HG03066 (cell line): ENCODE measurements around the gene MEGF11.

Experiments
- ATAC-seq: cut with Tn5 transposase; IDR thresholded peaks from one replicate; pipeline ENCODE4 v1.9.1; 2021; ENCODE audit warnings: low read depth; ENCODE audit not compliant: unreplicated experiment

The MEGF11 gene

GRCh38 chr15:66072616-66073361 is 180.8 kb downstream of the MEGF11 start:
- ATAC-seq = no peak

DNA sequence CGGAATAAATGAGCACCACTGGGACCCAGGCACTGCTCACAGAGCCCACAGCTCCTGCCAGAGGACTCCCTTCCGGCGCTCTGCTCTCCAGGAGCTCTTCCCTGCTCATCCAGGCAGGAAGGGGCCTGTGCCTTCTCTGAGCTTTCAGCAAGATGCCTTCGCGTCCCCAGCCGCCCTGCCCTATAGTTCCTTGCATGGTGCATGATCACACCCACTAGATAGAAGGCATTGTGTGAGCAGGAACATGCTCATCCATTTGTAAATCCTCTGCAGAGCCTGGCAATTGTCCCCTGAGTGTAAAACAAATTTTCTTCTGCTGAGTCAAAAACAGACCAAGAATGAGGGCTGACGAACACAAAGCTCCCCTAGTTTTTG is 181.6 kb downstream of the MEGF11 start:
- ATAC-seq = no peak

- ATAC-seq = no peak
These were observed 182.2 kb downstream of the MEGF11 start for GRCh38 chr15:66071160-66071920.

DNA sequence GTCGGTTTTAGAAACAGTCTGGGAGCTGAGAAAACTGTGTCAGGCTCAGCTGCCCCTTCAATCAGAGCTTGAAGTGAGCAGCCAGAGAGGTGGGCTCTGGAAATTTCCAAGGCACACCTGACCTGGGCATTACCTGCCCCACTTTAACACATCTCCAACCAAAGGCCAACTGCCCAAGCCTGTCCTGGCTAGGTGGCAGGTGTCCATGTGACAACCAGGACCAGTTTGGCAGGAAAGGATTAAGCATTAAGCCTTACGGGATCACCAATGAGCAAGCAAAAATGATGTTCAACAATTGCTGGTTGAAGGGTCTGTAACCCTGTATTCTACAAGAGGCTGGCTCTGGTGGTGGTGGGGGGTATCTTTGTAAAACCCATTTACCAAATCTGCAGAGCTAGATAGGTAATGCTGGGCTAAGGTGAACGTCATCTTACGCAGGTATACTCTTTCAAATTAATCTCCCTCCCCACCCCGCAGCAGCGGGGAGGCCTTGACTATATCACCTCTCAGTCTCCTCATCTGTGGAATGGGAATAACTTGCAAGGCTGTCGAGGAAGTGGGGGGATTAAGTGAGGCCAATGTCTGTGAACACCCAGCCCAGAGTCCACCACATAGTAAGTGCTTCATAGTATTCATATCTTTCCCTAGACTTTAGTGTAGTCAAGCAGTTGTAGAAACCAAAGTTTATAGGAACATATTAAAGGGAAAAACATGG is 183.2 kb downstream of the MEGF11 start:
- no peak for ATAC-seq

GRCh38 chr15:66069751-66070150 is 183.8 kb downstream of the MEGF11 start:
- no peak for ATAC-seq

- ATAC-seq = no peak
These were observed 184.7 kb downstream of the MEGF11 start for GRCh38 chr15:66068801-66069200.

DNA sequence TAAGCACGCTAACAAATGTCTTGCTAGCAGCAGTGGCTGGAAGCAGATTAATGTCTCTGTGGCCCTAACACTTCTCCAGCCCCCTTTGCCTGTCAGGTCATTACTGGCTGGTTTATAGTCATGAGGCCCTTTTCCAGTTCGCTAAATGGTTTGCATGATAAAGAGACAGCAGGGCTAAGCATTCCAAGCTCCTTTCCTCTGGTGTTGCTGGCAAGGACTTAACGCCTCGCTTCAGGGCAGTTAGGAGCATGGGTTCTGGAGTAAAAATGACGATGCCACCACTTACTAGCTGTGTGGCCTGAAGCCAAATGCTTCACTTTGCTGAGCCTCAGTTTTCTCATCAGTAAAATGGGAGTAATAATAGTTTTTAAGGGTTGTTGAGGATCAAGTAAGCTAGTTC is 185.9 kb downstream of the MEGF11 start:
- ATAC-seq = no peak

GRCh38 chr15:66066481-66066880 is 187.1 kb downstream of the MEGF11 start:
- ATAC-seq = no peak

DNA sequence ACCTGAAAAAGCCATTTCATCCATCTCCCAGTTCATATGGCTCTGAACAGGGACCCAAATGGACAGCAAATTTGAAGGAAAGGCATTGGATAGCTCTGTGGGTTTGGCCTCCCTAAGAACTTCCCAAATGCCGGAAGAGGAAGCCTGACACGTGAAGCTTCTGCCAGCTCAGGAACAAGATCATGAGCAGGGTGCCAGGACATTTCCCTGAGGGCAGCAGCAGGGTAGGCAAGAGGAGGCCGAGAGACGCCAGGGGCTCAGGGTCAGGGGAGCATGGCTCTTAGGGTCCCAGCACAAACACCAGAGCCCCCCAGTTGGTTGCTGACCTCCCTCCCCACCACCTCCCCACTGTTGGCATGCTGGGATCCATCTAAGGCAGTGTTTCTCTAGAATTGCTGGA is 187.5 kb downstream of the MEGF11 start:
- ATAC-seq = no peak

GRCh38 chr15:66065325-66065724 is 188.2 kb downstream of the MEGF11 start:
- no peak for ATAC-seq

GRCh38 chr15:66063147-66063546 is 190.4 kb downstream of the MEGF11 start:
- ATAC-seq = no peak

GRCh38 chr15:66057089-66057488 is 196.5 kb downstream of the MEGF11 start:
- no peak for ATAC-seq

DNA sequence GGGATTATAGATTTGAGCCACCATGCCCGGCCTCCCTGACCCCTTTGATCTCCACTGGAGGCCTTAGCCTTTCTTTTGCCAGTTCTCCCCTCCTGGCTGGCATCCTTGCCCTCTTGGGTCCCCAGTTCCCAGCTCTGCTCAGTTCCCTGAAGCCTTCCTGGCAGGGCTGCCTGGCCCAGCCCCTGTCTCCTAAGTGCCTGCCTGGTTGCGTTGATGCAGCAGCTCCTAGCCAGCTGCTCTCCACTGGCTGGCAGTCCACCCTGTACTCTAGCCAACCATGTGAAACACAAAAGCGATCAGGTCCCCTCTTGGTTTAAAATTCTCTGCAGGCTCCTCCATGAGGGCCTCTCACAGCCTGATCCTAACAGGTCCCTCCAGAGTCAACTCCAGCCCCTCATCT is 199.6 kb downstream of the MEGF11 start:
- ATAC-seq = no peak

DNA sequence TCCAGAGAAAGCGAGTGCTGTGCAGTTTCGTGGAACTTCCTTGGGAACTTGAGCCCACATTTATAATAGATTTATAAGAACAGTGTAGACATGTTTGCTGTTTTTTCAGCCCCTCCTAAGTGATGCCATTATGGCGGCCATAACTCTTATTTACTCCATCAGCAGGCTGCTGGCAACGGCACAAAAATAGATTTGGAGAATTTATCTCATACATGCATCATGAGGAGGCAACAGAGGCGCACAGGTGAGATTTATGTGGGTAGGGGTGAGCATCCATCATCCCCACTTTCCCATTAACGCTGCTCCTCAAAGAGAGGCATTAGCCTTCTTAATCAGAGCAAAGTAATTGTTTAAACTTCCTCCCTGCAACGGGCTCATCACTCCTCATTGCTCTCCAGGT is 201.7 kb downstream of the MEGF11 start:
- no peak for ATAC-seq

- no peak for ATAC-seq
These were observed 203.3 kb downstream of the MEGF11 start for GRCh38 chr15:66050264-66050663.

GRCh38 chr15:66049353-66049752 is 204.2 kb downstream of the MEGF11 start:
- ATAC-seq = no peak

DNA sequence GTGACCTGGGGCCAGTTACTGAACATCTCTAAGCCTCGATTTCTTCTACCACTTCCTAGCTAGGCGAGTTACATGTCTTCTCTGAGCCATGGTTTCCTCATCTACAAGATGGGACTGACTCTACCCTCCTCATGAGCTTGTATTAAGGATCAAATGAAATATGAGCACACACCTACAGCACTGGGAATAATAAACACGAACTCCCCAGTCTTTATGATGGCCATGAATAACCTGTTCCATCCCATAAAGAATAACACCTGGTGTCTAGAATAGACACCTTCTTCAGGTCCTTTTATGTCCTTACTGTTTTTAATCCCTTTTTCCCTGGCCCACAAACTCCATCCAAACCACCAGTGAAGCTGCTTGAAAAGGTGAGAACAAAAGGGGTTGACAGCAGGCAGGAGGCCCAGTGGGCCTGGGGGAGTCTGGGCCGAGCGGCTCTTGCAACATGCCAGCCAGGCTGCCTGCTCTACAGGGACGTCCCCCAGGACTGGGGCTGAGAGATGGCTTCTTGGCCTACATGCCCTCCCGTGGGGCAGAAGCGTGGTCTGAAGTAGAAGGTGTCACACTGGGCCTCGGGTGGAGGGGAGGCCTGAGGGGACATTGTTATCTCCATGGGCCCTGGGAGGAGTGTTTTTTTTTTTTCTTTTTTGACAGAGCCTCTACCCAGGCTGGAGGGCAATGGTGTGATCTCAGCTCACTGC is 206.1 kb downstream of the MEGF11 start:
- ATAC-seq = no peak

DNA sequence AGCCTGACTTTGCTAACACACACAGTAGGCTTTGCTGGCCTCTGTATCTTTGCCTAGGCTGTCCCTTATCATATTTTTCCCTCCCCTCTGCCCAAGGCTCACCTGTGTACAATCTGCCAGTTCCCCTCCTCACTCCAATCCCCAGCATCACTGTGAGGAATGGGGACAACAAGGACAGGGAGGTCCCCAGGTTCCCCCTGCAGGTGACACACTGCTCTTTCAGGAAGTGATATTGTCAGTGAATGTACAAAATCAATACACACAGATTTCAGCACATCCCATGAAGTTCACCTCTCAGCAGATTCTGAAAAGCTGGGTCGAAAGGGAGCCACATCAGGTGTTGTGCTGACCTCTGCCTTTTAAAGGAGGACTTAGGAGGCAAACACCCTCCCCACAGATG is 206.8 kb downstream of the MEGF11 start:
- ATAC-seq = no peak

DNA sequence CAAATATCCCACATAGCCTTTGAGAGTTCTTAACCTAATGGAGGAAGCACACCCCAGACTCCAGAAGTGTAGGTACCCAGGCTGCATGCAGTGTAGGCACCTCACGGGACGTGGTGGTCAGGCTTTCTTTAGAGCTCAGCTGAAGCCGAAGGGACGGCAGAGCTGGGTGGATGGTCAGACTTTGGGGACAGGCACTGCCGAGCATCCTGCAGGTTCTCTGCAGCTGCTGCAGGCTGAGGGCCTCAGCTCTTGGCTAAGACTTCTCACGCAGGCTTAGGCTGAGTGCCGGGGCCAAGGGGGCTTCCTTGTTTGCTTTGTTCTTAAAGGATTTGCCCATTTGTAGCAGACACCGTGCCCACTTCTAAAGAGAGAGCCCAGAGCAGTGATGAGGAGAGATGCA is 207.2 kb downstream of the MEGF11 start:
- ATAC-seq = no peak

DNA sequence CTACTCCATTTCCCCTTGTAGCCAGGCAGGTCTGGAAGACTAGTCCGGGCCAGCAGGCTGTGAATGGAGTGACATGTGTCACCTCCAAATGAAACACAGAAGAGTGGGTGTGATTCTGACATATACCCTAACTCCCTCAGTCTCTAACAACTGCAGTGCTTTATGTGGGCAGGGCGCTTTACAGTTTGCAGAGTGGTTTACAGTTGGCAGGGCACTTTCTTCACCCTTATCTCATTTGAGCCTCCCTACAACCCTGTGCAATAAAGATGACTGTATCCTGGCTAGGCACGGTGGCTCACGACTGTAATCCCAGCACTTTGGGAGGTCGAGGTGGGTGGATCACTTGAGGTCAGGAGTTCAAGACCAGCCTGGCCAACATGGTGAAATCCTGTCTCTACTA is 208.0 kb downstream of the MEGF11 start:
- ATAC-seq = no peak

DNA sequence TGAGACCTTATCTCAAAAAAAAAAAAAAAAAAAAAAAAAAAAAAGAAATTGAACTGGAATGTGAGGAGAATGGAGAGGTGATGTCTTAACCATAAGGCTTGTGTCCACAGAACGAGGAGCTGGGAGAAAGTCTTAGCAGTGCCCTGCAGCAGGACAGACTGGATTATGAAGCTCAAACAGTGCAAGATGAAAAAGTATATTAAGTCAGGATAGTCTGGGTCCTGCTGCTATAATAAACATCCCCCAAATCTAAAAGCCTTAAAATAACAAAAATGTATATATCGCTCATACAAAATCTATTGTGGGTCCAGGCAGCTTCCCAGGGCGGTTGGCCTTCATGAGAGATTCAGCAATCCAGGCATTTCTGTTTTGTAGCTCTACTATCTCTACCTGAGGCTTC is 208.7 kb downstream of the MEGF11 start:
- no peak for ATAC-seq
